H54 (cell line): Measurements from ENCODE around the gene PXDN.
"Not testable (repeated sequence)": the region's sequence is repeated elsewhere in the genome, so short reads cannot be mapped to it uniquely, and the experiment has no call there.

ENCODE experiments used
- DNase-seq: peaks from one replicate; pipeline ENCODE4 v3.0.0; 2011; ENCODE audit warnings: low spot score, mixed read lengths; ENCODE audit not compliant: insufficient read length
- FAIRE-seq: peaks from 3 replicates; lab custom pipeline; 2011; peaks lifted over from hg19 to GRCh38; lab: Jason Lieb, UNC
- POLR2A ChIP-seq: IDR thresholded peaks from 2 replicates; pipeline ENCODE4 v1.6.1; 2011; ENCODE audit warnings: low read depth, mild to moderate bottlenecking, low read length

The PXDN gene

DNA sequence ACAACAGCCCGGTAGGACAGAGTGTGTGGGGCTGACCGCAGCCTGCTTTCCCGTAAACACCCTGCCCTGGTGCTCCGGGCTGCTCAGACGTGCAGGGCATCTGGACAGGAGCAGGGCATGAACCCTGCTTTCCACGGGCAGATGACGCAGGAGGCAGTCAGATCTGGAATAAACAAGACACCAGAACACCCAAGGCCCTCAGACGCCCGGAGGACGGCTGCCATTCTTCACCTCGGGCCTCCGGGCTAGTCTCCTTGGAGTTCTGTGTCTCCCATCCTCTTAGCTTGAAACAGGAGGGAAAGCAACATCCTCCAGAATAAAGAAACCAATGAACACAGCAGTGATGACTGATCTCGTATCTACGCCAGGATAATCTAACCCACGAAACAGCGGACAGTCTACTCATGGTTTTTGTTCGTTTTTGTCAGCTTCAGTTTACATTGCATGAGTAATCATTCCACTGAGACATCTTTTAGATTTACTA lies 7.3 kb downstream of the PXDN start:
- DNase-seq: no peak
- no peak for FAIRE-seq
- no peak for TF ChIP-seq POLR2A

DNA sequence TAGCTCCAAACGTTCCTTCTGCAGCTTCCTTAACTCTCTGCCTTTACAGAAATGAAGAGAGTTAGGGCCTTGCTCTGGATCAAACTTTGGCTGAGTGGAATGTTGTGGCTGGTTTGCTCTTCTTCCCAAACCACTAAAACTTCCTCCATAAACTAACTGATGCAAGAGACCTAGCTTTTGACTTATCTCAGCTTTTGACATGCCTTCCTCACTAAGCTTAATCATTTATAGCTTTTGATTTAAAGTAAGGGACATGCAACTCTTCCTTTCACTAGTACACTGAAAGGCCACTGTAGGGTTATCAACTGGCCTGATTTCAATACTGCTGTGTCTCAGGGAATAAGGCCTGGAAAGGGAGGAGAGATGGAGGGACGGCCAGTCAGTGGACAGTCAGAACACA lies 8.3 kb downstream of the PXDN start:
- DNase-seq: no peak
- no peak for TF ChIP-seq POLR2A
- FAIRE-seq: no peak

DNA sequence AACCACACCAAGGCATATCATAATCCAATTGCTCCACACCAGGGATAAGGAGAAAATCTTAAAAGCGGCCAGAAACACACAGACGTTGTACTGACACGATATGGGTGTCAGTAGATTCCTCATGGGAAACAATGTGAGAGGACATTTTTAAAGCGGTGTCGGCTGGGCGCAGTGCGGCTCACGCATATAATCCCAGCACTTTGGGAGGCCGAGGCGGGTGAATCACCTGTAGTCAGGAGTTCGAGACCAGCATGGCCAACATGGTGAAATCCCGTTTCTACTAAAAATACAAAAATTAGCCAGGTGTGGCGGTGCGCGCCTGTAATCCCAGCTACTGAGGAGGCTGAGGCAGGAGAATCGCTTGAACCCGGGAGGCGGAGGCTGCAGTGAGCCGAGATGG lies 11.0 kb downstream of the PXDN start:
- DNase-seq, FAIRE-seq: not testable (repeated sequence)

DNA sequence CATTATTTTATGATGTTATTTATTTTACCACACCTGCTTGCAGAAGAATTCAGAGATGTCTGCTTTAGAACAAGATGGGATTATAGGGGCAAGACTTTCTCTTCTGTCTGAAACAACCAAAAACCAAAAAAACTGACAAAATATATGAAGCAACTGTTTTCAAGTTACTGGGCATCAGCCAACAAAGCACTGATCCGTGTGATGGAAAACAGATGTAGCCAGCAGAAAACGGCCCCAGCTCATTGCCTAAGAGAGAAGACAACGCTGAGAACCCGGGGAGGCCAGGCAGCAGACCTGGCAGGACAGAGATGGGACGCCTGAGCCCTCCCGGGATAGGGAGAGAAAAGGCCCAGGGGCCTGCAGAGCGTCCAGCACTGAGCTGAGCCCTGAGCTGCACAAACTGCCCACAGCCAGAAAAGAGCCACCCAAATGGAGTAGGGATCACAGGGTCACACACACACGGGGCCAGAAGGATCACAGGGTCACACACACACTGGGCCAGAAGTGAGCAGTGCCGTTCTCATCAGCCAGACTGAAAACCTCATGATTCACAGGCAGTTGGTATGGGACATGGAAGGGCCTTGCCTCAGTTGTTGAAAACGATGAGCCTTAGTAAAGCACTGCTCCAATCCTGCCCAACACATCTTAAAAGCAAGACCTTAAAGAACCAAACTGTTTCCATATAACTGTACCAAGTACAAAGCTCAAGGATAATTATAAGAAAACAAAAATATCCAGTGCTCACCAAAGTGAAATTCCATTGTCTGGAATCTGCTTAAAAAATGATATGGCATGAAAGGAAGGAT lies 12.1 kb downstream of the PXDN start:
- DNase-seq (no peak), FAIRE-seq (no peak)
- TF ChIP-seq POLR2A: no peak

DNA sequence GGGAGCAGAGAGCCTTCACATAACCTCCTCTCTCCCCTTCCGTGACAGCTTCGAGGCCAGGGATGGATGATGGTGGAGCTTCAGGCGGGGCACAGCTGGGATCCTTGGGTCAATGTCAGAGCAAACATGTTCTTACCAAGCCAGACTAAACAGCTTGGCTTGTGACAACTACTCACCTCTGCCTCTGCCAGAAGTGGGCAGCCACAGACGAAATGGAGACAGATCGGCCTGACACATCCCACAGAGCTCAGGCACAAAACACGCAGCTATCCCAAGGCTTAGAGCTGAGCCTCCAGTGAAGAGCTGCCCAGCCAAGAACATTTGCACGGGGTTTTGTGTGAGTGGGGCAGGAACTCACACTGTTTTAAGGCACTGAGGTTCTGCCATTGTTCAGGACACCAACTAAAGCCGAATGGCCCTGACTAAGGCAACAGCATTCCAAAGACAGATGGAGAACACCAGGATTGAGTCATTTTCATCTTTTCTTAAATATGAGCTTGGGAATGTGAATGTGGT lies 12.8 kb downstream of the PXDN start:
- no peak for FAIRE-seq
- DNase-seq: no peak
- no peak for TF ChIP-seq POLR2A

DNA sequence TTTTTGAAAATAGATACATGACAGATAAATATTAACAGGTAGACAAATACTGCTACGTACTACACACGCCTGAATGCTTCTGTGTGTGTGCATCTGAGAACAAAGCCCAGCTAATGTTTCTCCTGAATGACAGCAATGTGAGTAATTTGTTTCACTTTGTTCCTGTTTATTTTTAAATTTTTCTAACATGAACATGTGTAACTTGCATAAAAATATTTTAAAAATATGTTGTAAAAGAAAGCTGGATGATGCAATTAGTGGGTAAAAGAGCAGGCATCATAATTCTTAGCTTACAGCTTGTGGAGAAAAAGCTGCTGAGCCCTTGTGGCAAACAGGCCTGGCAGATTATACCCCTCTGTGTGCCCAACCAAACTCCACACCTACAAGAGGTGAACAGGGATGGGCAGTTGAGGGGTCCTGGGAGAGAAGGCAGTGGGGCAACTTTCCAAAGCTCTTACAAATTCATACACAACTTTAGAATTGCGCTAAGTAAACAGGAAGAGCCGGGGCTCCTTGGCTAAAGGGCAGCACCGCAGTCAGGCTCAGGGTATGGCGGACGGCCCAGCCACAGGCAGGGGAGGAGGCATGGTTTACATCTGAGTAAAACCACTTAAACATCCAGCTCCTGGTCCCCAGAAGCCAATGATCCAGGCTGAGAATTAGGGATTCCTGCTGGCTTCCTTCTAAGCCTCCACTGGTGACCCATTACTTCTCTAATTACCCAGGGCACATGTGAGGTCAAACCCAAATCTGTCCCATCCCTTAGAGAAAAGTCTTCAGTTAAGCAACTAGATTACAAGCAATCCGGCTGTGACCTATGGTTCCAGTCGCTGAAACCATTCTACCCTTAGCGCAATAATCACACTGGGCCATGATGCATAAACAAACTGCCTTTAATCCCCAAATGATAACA lies 14.0 kb downstream of the PXDN start:
- TF ChIP-seq POLR2A: no peak
- FAIRE-seq: no peak
- no peak for DNase-seq

DNA sequence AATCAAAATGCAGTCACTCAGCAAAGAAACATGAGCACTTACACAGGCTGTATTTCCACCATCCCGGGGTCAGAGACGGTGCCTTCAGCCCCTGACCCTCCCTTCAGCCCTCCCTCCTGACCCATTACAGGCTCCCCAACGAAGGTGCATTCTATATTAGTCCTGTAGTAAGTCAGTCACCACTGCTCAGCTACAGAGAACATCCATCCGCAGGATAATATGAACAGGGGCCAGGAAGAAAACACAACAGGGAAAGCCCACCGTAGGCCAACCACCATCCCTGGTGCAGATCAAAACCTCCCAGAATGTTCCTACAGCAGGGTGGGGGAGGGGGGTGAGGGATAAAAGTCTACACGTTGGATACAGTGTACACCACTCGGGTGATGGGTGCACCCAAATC lies 15.1 kb downstream of the PXDN start:
- DNase-seq: no peak
- TF ChIP-seq POLR2A: no peak
- FAIRE-seq: no peak

DNA sequence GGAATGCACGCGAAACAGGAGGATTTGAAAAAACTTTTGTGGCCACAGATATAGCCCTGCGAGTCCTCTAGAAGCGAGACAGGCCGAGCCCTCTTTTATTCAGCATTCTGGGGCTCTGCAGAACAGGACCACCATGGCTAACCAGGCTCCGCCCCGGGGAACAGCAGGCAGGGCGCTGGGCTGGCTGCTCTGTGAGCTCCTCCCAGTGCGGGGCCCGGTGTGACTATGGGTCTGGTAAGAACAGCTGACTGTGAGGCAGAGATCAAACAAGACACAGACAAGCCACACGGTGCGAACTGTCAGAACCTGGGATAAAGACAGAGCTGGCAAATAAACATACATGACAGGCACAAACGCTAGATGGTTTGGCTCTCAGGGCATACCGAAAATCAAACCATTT lies 15.5 kb downstream of the PXDN start:
- TF ChIP-seq POLR2A: no peak
- DNase-seq (no peak), FAIRE-seq (no peak)

DNA sequence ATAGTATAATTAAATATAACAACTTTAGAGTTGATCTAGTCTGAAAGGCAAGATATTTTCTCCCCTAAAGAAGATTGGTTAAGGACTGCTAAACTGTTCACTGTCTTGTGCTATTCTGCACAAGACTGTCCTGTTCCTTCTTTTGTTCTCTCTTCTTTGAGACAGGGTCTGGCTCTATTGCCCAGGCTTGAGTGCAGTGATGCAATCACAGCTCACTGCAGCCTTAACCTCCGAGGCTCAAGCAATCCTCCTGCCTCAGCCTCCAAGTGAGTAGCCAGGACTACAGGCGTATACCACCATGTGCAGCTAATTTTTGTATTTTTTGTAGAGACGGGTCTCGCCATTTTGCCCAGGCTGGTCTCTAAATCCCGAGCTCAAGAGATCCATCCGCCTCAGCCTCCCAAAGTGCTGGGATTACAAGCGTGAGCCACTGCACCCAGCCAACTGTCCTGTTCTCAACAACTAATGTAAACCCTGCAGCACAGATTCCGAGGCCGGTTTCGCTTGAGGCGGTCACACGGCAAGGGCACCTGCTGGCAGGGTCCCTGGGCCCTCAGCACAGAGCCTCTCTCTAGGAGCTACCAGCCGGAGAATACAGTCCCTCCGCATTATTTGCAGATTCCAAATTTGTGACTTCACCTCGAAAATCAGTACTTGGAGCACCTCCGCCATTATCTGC lies 16.4 kb downstream of the PXDN start:
- DNase-seq (no peak), FAIRE-seq (no peak)
- TF ChIP-seq POLR2A: no peak

DNA sequence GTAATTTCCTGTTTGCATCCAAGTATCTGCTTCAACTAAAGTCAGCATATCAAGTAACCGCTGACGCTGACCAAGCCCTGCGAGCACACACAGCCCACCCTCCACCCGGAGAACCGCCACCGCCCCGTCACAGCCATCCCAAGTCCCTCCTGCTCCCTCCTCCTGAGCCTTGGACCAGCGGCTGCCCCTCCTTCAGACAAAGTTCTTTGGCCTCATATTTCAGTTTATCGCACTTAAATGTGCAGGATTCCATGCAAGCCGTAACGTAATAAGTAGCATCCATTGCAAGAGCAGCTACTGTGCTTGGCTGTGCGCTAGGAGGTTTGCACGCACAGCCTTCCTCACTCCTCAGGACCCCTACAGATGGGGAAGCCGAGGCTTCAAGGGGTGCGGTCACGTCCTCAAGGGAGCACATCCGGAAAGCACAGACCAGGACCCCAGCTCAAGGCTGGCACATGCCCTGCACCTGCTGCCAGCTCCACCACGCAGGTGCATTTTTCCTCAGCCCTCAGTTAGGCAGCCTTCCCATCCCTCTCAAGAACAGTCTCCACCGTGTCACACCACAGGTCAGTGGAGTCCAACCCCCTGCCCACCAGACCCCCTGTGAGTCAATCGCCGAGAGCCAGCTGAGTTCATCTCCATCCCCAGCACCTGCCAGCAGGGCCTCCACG lies 17.1 kb downstream of the PXDN start:
- DNase-seq (no peak), FAIRE-seq (no peak)
- no peak for TF ChIP-seq POLR2A

DNA sequence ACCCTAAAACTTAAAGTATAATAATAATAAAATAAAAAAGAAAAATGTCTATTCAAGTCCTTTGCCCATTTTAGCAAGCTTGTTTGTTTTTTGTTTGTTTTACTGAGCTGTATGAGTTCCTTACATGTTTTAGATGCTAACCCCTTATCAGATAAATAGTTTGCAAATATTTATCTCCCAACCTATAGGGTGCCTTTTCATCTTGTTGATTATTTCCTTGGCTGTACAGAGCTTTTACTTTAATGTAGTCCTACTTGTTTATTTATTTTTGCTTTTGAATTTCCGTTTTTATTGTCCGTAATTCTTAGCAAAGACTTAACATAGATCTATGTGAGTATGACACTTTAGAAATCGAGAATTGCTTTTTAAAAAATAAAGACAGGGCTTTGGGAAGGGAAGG lies 17.8 kb downstream of the PXDN start:
- no peak for DNase-seq

DNA sequence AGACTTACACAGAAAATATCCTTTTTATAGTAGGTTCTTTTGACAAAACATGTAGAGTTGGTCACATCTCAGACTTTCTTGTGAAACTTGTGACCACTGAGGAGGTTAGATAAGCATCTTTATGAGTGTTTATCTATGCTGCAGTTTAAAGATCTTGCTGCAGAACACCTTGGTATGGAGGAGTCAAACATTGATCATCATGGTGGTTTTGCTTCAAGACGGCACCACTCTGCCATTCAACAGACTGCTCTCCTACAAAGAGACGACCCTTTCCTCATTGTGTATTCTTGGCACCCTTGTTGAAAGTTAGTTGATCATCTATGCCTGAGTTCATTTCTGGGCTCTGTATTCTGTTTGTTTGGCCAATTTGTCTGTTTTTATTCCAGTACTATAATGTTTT lies 20.0 kb downstream of the PXDN start:
- DNase-seq, FAIRE-seq: not testable (repeated sequence)

More for the DNA sequence above, 17.8 kb downstream of the PXDN start:
- no peak for FAIRE-seq
- no peak for TF ChIP-seq POLR2A

DNA sequence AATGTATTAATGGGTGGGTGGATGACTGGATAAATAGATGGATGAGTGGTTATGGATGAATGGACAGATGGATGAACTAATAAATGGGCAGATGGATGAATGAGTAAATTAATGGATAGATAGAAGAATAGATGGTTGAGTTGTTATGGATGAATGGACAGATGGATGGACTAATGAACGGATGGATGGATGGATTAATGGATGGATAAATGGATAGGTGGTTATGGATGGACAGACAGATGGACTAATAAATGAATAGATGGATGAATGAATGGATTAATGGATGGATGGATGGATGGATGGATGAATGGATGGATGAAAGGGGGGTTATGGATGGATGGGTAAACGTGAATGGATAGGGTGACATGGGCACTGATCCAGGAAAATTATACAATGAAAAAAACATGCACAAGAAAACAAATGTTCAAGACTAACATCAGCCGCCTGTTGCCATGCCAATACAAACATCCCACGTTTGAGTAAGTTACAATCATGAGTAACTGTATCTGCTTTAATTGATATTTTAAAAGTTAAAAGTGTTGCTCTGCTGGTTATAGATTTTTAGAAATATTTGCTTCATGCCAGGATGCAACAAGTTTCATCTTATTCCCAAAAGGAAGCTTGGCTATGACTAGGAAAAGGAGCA lies 20.8 kb downstream of the PXDN start:
- no peak for TF ChIP-seq POLR2A
- no peak for FAIRE-seq
- no peak for DNase-seq
